GM21367 (cell line): Measurements from ENCODE around the gene KCND3.

Source experiments
- ATAC-seq: cut with Tn5 transposase; IDR thresholded peaks from one replicate; pipeline ENCODE4 v1.9.1; 2021; ENCODE audit not compliant: unreplicated experiment

Gene KCND3

DNA sequence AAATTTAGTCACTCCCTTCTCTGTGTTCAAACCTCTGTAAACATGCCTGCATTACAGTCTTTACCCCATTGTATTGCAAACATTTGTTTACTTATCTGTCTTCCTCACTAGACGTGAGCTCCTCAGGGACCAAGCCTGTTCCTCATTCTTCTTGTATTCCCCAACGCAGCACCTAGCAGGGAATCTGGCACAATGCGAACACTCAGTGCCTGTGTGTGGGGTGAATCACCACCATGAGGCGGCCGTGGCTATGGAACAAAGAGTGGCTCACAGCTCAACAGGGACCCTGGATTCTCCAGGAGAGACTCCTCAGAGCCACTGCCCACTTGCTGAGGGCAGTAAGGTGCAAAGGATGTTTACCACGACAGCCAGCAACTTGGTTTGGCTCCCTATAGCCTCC is 137.9 kb downstream of the KCND3 start:
- ATAC-seq = no peak

DNA sequence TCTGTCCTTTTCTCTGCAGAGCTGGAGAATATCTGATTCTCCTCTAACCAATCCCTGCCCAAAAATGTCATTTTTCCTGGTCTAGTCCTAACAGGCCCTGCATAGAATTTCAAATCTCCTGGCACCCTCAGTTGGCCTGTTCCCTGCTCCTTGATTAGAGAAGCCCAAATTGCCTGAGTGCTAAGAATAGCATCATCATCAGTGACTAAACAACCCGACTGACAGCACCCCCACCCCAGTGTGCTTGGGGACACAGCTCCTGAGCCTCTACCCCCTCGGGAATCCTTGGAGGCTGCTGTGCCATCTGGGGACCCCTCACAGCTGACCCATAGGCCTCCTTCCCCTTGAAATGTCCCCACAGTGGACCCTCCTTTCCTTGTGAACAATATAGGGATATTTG is 139.4 kb downstream of the KCND3 start:
- no peak for ATAC-seq

DNA sequence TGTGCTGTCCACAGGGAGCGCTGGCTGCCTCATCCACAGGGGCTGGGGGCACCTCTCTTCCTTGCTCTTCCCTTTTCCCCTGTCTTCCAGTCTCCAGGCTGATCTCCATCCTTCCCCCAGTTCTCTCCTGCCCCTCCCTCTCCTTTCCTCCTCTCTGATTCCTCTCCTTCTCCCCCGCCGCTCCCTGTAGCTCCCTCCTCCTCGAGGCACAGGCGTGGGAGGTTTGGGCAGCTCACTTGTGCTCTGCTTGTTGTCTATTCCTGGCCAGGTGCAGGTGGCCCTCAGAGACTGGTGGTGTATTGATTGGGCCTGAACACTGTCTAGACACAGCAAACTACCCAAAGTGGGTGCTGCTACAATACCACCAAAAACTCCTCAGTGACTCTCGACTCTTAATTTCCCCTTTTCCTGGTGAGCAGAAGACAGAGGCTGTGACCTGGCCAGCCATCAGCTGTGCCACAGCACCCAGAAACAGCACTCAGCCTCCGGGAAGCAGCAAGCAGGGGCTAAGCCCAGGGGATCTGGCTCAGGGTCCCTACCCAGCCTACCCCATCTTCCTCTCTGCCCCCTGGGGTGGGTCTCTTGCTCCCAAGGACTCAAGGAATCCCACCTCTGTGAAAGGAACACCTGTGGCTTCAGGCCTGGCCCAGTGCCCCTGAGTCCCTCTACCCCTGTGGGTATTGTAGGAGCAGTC is 140.5 kb downstream of the KCND3 start:
- ATAC-seq = no peak

DNA sequence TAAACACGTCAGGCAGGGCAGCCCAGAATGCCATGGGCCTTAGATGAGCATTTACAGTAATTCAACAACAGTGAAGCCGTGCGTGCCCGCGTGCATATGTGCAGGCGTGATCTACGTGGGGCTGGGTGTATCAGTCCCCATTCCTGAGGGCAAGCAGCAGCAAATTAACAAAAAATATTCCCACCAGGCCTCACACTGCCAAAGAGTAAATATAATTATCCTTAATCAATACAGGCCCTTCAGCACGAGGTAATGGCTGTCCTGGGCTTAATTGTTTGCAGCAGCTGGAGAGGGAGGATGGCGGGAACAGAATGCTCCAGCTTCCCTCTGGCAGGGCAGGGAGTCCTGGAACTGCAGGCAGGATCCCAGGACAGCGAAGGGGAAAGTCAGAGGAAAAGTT is 142.0 kb downstream of the KCND3 start:
- no peak for ATAC-seq

DNA sequence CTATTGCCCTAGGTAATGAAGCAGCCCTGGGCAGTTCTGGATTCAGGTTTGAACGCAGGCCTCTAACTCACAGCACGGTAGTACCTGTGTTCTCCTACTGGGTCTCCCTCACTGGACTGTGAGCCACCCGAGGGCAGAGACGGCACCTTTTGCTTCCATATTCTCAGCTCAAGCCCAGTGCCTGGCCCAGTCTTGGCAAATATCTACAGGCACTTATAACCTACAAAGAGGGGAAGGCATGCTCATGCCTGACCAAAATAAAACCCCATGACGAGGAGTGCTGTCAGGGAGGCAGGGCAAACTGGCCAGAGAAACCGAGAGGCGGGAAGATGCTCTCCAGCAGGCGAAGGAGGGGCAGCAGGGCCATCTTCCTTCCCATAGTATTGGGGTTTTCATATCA is 142.6 kb downstream of the KCND3 start:
- no peak for ATAC-seq

- no peak for ATAC-seq
Observed at GRCh38 chr1:111843177-111843576, 146.3 kb downstream of the KCND3 start.

GRCh38 chr1:111842411-111842810 is 147.1 kb downstream of the KCND3 start:
- no peak for ATAC-seq

- ATAC-seq = no peak
Observed at GRCh38 chr1:111841746-111842145, 147.7 kb downstream of the KCND3 start.

- no peak for ATAC-seq
Observed at GRCh38 chr1:111841189-111841588, 148.3 kb downstream of the KCND3 start.

DNA sequence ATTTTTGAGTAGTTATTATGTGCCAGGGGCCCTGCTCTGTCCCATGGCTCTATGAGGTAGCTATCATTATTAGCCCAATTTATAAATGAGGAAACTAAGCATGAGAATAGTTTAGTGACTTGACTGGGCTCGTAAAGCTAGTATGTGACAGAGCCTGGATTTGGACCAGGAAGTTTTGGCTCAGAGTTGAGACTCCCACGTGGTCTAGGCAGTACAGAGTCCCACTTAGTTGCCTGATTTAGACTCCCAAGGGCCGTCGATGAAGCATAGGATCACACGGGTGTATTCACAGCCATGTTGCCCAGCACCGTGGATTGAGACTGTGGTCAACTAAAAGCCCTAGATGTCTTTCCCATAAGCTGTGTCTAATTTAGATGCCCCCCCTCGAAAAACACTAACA is 152.1 kb downstream of the KCND3 start:
- ATAC-seq = no peak

DNA sequence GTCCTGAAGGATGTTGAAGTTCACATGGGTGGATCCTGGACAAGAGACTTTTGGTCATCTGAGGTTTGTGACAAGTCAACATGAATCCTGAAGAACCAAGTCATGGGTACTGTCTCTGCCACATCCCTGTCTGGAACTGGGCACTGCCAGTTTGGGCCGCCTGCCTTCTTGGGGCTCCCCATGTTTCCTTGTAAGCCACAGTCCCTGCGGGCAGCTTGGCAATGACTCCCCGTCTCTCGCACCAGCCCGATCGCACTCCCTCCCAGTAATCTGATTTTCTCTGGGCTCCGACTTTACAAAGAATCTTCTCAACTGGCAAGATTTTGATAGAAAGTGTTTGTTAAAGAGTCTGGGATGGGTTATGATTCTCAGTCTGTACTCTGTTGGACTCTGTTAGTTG is 153.4 kb downstream of the KCND3 start:
- no peak for ATAC-seq

DNA sequence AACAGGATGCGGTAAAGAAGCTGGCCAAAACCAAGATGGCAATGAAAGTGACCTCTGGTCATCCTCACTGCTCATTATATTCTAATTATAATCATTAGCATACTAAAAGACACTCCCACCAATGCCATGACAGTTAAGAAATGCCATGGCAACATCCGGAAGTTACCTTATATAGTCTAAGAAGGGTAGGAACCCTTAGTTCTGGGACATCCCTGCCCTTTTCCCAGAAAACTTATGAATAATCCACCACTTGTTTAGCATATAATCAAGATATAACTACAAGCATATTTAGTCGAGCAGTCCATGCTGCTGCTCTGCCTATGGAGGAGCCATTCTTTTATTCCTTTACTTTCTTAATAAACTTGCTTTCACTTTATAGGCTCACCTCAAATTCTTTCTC is 154.0 kb downstream of the KCND3 start:
- no peak for ATAC-seq

DNA sequence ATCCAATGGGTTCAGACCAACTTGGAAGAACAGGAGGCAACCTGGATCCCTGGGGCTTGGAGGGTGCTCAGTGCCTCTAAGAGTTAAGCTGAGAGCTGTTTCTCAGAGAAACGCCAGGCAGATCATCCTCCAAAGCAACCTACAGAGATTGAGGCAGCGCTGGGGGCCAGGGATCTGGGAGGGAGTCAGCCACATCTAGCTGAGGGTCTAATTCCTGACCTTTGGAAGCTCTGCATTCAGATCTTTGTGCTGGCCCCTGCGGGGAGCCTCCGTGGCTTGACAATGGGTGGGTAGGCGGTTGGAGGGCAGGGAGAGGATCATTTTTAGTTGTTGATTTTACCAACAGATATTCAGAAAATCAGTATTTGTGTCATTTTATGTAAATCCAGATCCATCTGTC is 154.5 kb downstream of the KCND3 start:
- no peak for ATAC-seq

GRCh38 chr1:111833334-111833733 is 156.1 kb downstream of the KCND3 start:
- no peak for ATAC-seq

DNA sequence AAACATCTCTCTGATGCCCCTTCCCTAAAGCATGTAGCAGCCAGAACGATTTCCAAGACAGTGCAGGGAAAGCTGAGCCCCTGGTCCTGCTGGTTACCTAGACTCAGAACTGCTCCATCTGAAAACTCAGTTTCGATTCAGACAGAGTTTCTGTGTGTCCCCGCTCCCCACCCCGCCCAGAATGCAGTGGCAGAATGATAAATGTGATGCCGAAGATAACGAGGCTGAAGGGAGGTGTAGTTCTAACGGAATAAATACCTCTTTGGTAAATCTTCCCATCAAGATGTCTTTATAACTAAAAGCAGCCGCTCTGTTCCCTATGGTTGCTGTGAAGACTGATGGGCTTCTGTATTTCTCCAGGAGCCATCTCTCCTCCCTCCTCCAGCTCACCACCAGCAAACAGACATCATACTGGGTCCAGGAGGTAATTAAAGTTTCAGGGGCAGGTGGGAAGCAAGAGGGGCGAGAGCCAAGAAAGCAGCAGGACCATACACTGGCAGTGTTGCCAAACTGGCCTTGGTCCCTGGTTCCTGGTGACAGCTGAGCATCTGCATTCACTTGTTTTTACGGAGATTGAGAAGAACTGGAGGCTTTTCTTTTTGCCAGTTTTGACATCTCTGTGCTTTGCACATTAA is 156.8 kb downstream of the KCND3 start:
- no peak for ATAC-seq

DNA sequence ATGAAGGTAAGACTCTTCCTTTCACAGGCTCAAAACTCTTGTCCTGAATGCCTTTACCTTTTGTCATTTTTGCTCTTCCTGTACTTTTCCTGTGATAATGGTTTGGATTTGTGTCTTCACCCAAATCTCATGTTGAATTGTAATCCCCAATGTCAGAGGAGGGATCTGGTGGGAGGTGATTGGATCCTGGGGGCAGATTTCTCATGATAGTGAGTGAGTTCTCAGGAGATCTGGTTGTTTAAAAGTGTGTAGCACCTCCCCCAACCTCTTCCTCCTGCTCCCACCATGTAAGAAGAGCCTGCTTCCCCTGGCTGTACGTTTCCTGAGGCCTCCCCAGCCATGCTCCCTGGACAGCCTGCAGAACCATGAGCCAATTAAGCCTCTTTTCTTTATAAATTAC is 158.3 kb downstream of the KCND3 start:
- ATAC-seq = no peak

- ATAC-seq = no peak
Observed at GRCh38 chr1:111827946-111828345, 161.5 kb downstream of the KCND3 start.

GRCh38 chr1:111826278-111826677 is 163.2 kb downstream of the KCND3 start:
- ATAC-seq = no peak

DNA sequence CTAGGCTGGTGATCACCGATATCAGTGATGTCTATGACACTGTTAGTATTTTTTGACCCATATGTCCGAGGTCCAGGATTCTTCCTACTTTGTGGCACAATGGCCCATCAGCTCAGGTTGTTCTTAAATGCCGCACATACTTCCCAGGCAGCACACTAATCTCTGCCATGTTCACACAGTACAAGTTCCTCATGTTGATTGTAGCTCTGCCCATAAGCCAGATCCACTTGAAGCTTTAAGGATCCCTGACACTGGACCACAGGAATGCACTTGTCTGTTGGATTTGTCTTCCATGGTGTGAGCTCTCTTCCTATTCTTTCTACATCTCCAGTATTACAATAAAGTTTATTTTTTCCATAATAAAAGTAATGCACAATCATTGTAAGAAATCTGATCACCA is 164.3 kb downstream of the KCND3 start:
- no peak for ATAC-seq

GRCh38 chr1:111822138-111822537 is 167.3 kb downstream of the KCND3 start:
- no peak for ATAC-seq

DNA sequence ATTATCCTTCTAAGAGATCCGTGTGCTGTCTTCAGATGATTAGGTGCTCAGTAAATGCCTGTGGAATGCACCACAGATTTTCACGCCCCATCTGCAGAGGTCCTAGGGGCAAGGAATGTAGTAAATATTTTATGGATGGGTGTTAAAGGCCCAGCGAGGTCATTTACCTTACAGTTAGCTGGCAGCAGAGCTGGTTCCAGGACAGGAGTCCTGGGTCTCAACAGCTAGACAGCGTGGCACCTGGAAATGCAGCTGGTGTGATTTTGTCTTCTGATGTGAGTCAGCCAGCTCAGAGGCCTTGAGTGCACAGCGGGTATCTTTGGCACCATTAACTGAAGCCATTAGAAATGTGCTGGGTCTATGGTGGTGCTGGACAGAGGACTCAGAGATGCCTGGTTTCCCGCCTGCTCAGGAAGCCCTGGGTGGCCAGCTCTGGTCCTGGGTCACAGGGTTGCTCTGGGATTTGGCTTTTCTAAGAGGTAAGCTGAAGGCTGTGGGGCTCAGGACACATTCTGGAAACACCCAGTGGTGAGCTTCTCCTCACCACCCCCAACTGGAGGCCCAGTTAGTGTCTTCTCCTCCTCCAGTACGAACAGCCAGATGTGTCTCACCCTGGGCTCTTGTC is 168.2 kb downstream of the KCND3 start:
- ATAC-seq = no peak

DNA sequence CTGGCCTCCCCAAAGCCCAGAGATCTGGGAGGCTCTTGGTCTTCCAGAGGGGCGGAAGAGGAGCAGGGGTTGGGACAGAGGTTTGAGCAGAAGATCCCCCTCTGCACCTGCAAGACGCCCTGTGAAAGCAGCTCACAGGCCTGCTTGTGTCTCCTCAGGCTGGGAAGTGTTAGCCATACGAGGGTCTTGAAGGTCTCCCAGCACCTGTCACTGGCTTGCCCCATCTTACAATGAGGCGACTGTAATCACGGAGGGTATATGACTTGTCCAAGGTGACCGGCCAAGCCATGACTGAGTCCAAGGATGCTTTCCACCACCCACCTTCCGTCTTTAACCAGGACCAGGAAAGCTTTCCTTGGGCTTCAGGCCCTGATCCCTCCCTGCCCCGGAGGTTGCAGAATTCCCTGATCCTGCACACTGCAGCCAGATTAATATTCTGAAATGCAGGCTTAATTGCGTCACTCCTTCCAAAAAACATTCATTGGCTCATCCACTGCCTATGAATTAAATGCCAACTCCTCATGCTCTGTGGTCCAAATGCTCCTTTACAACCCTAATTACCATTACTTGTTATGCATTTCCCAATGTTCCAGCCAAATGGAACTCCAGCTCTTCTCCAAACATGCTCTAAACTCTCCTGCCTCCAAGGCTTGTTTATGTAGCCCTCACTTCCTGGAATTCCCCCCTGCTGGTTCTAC is 169.8 kb downstream of the KCND3 start:
- no peak for ATAC-seq
